Stimulated activated CD4-positive, alpha-beta T cell treated with anti-CD3 and anti-CD28 coated beads, Interleukin-15, amount 100 ng/mL, for 24 hours (primary cell): ENCODE data around the gene WBP1L.
"Not testable (repeated sequence)": the region's sequence is repeated elsewhere in the genome, so short reads cannot be mapped to it uniquely, and the experiment has no call there.

Experiments used
- DNase-seq: peaks from one replicate; pipeline ENCODE4 v3.0.0-alpha.2; 2020

The WBP1L gene

GRCh38 chr10:102743588-102744373 lies at the start of gene WBP1L:
Gene WBP1L (plus strand): TSS chr10:102743948. CDS start chr10:102744054, 106 bp downstream.
- peak; percentile 95 for DNase-seq

DNA sequence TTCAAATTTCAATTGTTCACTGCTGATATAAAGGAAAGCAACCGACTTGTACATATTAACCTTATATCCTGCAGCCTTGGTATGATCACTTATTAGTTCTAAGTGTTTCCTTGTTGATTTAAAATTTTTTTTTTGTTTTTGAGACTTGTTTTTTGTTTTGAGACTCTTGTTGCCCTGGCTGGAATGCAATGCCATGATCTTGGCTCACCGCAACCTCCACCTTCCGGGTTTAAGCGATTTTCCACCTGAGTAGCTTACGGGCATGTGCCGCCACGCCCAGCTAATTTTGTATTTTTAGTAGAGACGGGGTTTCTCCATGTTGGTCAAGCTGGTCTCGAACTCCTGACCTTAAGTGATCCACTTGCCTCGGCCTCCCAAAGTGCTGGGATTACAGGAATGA lies 48.3 kb upstream of the WBP1L start:
- DNase-seq, result not testable (repeated sequence)

DNA sequence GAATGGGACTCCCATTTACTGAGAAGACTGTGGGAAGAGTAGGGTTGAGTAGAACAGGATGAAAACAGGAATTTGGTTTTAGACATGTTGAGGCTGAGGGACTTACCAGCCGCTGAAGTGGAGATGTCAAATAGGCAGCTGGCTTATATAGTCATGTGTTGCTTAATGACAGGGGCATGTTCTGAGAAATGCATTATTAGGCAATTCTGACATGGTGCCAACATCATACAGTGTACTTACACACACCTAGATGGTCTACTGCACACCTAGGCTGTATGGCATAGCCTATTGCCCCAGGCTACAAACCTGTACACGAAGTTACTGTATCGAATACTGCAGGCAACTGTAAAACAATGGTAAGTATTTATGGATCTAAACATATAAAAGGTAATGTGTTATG lies 47.0 kb upstream of the WBP1L start:
- no peak for DNase-seq

- no peak for DNase-seq
Observed at GRCh38 chr10:102698894-102699293, 44.9 kb upstream of the WBP1L start.

DNA sequence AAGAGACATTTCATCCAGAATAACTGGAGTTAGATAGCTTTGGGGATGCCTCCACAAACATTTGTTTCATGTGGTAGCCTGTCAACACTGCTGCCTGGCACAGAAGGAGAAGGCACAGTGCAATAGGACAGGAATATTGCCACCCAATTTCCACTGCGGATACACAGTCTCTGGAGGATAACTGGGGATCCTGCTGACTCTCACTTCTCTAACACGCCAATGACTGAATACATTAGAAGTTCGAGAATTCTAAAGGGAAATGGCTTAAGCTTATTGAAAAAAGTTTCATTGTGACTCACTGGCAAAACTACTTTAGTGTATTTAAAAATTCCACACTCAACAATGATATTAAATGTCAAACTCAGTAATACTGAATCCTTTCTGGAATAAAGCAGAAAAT lies 42.5 kb upstream of the WBP1L start:
- DNase-seq, result no peak

- DNase-seq, result no peak
Observed at GRCh38 chr10:102701796-102702195, 42.0 kb upstream of the WBP1L start.

DNA sequence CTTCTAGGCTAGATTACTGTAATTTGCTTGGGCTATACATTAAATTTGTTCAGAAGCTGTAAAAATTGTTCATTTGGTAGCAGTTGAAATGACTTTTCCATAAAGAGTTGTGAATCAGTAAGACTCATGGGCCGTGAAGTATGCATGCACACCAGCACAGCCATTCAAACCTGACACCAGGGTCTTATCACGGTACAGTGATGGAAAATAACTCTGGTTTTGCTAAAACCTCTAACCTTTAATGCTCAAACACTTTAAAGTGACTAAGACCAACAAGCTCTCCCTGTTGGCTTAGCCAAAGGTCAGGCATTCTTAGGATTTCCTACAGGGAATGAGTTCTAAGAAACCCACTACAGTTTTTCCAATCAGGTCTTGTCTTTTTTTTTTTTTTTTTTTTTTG lies 41.0 kb upstream of the WBP1L start:
- DNase-seq, result no peak

DNA sequence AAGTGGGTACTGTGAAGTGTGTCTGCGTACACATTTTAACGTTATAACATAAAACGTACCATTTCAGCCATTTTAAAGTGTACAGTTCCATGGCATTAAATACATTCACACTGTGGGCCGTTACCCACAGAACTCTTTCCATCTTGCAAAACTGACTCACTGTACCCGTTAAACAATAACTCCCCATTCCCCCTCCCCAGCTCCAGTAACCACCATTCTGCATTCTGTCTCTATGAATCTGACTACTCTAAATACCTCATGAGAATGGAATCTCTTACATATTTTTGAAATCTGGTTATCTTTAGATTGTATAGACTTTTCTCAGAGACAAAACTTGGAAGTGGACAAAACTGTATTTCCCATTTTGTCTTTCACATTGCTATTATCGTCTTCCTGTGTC lies 38.8 kb upstream of the WBP1L start:
- no peak for DNase-seq

DNA sequence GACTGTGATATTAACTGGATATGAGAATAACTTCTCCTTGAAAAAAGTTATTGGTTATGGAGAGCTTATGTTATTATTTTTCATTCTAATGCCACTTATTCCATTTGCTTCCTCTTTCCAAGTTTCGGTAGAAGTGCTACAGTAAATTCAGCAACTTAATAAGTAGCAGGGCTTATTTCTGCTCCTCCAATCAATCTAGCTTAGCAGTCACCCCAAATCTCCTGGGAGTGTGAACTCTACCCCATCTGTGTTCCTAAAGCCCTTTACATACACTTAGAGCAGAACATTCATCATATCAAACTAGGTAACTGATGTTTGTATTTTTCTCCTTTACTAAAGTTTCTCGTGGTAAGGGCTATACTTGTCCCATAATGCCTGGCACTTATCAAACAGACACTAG lies 38.2 kb upstream of the WBP1L start:
- no peak for DNase-seq

GRCh38 chr10:102710609-102711008 lies 33.1 kb upstream of the WBP1L start:
- DNase-seq, result no peak

DNA sequence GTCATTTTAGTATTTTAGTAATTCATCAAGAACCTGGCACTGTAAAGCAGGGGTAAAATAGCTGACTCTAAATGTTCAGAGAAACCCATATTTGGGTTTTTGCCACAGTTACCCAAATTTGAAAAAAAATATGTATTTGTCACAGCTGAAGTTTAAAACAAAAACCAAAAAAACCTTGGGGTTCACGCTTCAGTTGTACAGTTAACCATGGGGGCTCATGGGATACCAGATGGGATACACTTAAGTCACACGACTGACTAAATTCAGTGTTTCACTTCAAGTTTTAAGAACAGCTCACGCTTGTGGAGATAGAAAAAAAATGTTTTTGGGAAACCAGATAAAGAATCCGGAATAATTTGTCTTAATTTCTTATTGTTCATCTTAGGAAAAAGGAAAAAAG lies 31.7 kb upstream of the WBP1L start:
- no peak for DNase-seq

DNA sequence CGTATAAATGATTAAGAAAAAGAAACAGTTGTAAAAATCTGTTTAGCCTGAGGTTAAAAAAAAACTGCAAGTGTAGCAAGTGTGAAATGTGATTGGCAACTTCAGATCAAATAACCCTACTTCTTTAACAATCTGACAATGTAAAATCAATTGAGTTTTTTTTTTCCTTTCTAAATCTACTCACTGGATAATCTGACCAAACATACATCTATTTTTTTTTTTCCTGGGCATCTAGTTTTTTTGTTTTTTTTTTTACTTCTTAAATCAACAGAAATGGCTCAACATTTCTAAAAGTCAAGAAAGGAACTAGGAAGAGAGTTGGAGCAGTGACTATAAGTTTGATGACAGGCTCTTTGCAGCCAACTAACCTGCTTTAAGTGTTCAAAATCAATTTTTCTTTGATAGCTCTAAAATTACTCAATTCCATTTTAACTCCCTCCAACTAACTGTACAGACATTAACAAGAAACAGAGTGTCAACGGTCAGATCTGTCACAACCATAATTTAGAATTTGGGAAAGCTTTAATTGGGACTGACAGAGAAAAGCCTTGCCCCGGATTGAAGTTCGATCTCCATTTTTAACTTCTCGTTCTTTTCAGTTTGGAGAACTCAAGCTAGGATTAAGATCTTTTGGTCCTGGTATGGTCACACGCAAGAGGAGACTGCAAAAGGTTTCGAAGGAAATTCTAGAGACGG lies 30.8 kb upstream of the WBP1L start:
- no peak for DNase-seq

DNA sequence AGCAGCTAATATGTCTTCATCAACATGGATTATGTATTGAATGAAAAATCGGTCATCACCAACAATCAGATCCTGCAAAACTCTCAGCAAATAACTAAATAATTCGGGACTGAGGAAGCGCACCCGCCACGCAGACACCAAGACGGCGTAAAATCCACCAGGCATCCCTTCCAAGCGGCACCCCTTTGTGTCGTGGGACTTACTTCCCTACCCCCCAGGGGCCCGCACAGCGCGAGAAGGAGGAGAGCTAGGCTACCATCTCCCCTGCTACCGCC lies 30.3 kb upstream of the WBP1L start:
- no peak for DNase-seq

GRCh38 chr10:102713814-102714620 lies 29.7 kb upstream of the WBP1L start, which contains the start of gene ARL3:
Gene ARL3 (minus strand): TSS chr10:102714397. CDS start chr10:102714275, 122 bp downstream.
- DNase-seq, result peak; percentile 99

DNA sequence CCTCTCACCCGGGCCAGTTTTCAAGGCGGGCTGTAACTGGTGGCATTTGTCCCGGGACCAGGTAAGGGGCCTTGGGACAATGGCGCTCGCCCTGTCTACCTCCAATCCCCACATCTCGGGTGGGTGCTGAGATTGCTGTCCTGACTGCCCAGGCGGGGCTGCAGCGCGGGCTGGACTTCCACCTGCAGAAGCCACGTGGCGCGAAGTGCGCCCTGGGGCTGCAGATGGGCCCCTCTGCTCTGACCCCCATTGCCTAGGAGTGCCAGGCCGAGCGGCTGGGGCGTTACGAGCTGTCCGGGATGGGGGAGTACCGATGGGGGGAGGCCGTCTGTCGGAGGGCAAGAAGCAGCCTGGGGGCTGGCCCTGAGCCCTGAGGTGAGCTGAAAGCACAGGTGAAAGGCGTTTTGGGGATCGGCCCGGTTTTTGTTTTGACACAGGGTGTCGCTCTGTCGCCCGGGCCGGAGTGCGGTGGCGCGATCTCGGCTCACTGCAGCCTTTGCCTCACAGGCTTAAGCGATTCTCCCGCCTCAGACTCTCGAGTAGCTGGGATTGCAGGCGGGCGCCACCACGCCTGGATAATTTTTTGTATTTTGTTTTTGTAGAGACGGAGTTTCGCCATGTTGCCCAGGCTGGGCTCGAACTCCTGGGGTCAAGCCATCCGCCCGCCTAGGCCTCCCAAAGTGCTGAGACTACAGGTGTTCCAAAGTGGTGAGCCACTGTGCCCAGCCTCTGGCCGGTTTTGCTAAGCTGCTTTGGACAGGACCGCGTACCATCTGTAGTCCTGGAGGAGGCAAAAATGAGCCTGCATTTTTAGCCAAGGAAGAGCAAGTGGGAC lies 28.9 kb upstream of the WBP1L start, which contains the start of gene SFXN2:
Gene SFXN2, plus strand, starts transcription at position 16 of the 835 bp plus-strand sequence. CDS start 12,001 bp downstream, outside the sequence.
- DNase-seq, result peak; percentile 72

DNA sequence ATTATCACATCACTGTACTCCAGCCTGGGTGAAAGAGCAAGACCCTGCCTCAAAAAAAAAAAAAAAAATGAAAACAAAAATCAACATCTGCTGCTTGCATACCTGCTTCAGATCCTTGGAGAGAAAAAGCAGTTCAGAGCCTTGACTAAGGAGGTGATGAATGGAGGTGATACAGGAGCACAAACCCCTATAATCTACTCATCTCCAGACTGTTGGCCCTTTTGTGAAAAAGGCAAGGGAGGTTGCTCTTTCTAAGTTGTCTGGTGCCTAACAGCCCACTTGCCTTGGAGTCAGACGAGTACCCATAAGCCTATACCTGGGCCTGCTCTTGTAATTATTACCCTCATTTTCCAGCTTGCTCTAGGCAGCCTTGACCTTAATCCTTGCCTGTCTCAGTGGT lies 27.9 kb upstream of the WBP1L start:
- no peak for DNase-seq

DNA sequence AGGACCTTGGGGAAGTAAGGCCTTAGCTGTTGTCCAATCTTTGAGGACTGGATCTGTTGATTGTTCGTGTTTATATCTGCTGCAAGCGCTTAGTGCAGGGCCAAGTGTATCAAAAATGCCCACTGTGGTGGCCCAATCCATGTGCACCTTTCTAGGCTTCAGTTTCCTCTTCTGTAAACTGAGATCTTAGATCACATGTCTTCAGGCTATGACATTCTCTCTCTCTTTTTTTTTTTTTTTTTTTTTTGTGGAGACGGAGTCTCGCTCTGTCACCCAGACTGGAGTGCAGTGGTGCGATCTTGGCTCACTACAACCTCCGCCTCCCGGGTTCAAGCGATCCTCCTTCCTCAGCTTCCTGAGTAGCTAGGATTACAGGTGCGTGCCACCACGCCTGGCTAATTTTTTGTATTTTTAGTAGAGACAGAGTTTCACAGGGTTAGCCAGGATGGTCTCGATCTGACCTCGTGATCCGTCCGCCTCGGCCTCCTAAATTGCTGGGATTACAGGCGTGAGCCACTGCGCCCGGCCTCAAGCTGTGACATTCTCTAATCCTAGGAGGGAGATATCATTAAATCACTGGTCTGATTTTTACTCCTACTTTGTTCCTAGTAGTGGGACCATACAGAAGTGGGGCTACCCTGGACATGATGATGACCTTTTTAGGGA lies 26.7 kb upstream of the WBP1L start:
- DNase-seq, result not testable (repeated sequence)

- DNase-seq, result no peak
Observed at GRCh38 chr10:102718220-102718619, 25.5 kb upstream of the WBP1L start.

GRCh38 chr10:102720337-102720736 lies 23.4 kb upstream of the WBP1L start:
- no peak for DNase-seq

DNA sequence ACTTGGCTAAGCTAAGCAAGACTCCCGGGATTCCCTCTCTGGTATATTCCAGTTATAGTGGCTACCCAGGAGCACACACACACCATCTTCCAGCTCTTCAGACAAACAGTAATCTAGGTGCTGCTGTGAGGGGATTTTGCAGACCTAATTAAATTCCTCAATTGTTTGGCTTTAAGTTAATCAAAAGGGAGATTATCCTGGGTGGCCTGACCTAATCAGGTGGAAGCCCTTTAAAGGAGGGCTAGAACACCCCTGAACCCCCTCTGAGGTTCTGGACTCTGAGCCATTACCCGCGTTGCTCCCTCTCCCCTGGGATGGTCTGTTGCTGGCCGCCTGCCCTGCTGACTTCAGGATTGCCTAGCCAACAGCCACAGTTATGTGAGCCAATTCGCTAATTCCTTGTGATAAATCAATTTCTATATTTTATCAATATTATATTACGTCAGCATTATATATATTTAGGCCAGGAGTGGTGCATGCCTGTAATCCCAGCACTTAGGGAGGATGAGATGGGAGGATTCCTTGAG lies 22.9 kb upstream of the WBP1L start:
- no peak for DNase-seq

- DNase-seq, result no peak
Observed at GRCh38 chr10:102721954-102722353, 21.8 kb upstream of the WBP1L start.

GRCh38 chr10:102723989-102724388 lies 19.8 kb upstream of the WBP1L start:
- no peak for DNase-seq
